GM20000 (cell line): Measurements from ENCODE around the gene TCEANC2.

ENCODE experiments used
- DNase-seq: peaks from one replicate; pipeline ENCODE4 v3.0.0; 2012; ENCODE audit warnings: low spot score
- TF ChIP-seq, protein P1 (sequence below): IDR thresholded peaks from 2 replicates; pipeline ENCODE4 v1.5.1; 2012; ENCODE audit warnings: mild to moderate bottlenecking, control low read depth; ENCODE audit errors: extremely low read depth, missing control alignments

Gene TCEANC2

DNA sequence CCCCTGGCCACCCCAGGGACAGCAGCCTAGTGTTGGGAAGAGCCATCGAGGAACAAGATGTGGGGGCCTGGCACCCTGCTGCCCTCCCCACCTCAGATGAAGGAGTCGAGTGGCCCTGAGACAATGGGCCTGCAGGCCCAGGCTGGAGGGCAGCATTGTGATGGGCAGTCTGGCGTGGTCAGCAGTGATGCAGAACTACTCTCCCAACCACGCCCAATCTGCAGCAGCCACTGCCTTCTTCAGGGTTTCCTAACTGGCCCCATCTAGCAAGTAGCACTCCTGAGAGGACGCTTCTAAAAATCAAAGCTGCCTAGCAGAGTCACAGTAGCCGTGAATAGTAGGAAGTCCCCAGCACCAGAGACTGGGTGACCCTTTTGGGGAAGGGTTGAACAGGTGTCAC, 80.9 kb downstream of the TCEANC2 start:
- TF ChIP-seq, protein P1, sequence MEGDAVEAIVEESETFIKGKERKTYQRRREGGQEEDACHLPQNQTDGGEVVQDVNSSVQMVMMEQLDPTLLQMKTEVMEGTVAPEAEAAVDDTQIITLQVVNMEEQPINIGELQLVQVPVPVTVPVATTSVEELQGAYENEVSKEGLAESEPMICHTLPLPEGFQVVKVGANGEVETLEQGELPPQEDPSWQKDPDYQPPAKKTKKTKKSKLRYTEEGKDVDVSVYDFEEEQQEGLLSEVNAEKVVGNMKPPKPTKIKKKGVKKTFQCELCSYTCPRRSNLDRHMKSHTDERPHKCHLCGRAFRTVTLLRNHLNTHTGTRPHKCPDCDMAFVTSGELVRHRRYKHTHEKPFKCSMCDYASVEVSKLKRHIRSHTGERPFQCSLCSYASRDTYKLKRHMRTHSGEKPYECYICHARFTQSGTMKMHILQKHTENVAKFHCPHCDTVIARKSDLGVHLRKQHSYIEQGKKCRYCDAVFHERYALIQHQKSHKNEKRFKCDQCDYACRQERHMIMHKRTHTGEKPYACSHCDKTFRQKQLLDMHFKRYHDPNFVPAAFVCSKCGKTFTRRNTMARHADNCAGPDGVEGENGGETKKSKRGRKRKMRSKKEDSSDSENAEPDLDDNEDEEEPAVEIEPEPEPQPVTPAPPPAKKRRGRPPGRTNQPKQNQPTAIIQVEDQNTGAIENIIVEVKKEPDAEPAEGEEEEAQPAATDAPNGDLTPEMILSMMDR, result no peak
- DNase-seq, result no peak

DNA sequence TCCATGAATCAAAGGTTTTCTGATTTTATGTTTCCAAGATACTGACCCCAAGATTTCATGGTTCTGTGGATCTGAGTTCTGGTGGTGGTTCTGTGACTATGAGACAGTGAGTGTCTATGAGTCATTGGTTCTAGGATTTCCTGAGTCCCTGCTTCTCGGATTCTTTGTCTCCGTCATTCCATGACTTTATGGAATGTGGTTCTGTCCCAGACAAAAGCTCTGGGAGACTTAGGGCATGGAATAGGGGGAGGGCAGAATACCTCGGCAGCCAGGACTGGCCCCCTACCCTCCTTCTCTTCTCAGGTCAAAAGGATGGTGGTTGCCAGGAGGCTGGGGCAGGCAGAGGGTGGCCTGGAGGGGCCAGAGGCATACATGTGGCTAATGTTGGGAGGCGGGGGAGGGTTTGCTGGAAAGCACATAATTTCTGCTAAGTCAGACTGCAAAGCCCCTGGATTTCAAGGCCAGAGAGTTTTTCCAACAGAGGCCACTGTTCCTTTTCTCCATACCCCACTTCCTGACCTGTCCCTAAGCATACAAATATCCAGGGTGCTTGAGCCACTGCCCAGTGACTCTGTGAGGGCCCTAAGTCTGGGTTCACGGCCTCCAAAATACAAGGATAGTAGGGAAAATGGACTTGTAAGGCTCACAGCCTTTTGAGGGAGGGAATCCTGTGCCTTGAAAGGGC, 82.2 kb downstream of the TCEANC2 start:
- DNase-seq, result no peak
- TF ChIP-seq, protein P1, result no peak

DNA sequence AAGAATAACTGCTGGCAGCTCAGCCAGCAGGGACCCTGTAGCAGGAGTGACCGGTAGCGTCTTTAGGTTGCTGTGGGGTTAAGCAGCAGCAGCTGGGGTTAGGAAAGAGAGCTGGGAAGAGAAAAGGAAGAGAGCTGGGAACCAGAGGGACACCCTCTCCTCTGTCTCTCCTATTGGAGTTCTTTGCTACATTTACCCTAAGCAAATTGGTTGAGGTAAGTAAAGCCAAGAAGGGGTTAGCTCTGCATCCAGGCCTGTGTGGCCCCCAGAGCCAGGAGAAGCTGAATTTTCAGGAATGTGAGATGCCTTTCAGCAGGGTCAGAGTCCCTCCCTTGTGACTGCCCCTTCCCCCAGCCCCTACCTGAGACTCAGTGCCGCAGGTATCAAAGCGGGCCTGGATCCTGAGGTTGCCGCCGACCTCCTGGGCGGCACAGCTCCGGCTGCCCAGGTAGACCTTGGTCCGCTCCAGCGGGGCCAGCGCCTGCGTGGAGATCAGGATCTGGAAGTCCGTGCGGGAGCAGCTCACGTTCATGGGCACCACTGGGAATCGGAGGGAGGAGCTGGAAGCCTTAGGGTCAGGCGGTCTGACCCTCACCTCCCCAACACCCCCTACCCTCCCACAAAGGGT, 83.0 kb downstream of the TCEANC2 start:
- TF ChIP-seq, protein P1, result no peak
- DNase-seq, result no peak

DNA sequence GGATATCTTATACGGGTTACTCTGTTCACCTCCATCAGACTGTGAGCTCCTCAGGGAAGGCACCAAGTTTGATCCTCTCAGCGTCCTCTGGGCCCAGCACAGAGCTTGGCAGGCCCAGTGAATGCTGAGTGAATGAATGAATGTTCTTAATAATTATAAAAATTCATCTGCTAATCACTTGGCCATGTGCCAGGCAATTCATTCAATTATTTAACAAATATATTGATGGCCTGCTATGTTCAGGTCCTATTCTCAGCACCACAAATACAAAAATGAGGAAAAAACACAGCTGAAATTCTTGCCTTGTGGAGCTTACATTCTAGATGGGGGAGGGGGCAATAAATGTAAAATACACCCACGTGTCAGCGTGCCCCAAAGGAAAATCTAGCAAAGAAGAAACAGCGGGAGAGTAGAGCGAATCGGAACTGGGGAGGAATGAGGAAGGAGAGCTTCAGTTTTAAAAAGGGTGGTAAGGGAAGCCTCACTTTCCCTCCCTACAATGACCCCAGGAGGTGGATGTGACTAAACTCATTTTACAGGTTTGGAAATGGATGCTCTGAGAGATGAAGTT, 83.6 kb downstream of the TCEANC2 start:
- TF ChIP-seq, protein P1, result no peak
- no peak for DNase-seq

DNA sequence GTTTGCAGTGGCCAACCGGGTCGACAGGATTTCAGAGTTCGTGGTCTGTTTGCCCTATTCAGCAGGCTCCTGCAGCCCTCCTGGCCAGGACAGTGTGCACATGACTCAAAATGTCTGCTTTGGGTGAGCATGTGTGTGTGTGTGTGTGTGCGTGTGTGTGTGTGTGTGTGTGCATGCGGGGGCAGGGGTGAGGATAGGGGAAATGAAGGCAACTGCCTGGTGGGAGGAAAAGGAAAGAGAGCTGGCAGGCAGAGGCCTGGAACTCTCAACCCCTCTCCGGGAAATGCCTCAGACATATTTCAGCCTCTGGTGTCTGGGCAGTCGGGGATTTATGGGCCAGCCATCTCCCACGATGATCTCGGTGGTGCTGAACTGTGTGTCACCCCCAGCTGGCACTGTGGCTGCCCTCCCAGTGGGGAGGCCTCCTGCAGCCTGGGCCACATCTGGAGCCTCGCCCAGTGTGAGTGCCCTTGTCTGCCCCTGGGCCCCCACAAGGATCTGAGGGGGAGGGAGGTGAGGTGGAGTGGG, 84.2 kb downstream of the TCEANC2 start:
- no peak for DNase-seq
- TF ChIP-seq, protein P1, result no peak

- no peak for DNase-seq
- TF ChIP-seq, protein P1, result no peak
Measured at GRCh38 chr1:54138994-54139393, 85.6 kb downstream of the TCEANC2 start.

DNA sequence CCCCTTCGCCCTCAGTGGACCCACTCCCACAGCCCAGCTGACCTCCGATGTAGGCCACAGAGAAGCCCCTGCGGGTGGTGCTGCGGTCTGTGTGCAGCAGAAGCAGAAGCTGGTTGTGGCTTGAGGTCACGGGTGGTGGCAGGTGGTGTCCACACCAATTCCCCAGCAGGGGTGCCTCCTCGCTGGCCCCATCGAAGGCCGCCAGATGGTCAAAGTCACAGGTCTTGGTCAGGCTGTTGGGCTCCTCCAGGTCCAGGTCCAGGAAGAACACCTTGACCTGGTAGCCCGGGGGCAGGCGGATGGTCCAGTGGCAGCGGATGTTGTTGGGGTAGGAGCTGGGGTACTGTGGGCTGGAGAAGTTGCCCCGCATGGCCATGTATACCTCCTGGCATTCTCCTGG, 86.3 kb downstream of the TCEANC2 start:
- TF ChIP-seq, protein P1, result no peak
- DNase-seq, result no peak
